ENCODE measurements around the gene TRIO.
A peak's percentile ranks its signal among the peaks of the same experiment; 100 is the strongest.

Gene TRIO

GRCh38 chr5:14188778-14189177 lies 45.6 kb downstream of the TRIO start:
- ChIA-PET POLR2A (interaction anchor here (2.8 kb wide), 1 partner anchor 44 kb away, joined by 9 read pairs; no protein-coding TSS in a partner anchor), CTCF (interaction anchor here (0.7 to 0.9 kb wide), 3 partner anchors 9 to 141 kb away, joined by 3 to 4 read pairs (median 3); no protein-coding TSS in a partner anchor)
- no peak overlapping the region for H3K27ac ChIP-seq (ENCODE audit: extremely low read depth, low read depth, low read length)
- peaks cover 73% of the 10 kb centered on the region for H3K4me1 ChIP-seq (ENCODE audit: control insufficient read depth, insufficient read depth, low read length)
- no peaks in the 10 kb centered on the region for H3K9me3 ChIP-seq (ENCODE audit: control insufficient read depth, insufficient read depth, low read depth, low read length)
- no peaks in the 10 kb centered on the region for H3K36me3 ChIP-seq (ENCODE audit: control insufficient read depth in 2 of 2, insufficient read depth in 1 of 2, low read length in 2 of 2)
- TF ChIP-seq ZNF501 (tag by site-specific recombination; IDR thresholded peaks at IDR 0.05) (no peak), PRDM6 (tag by site-specific recombination; IDR thresholded peaks at IDR 0.05) (0 out of 2 replicates have a peak, but pooled peaks have one; percentile 6)
- H3K4me3 ChIP-seq (ENCODE audit: low read depth, low read length), result no peak overlapping the region

GRCh38 chr5:14189680-14190079 lies 46.5 kb downstream of the TRIO start:
- POLR2A ChIA-PET, result interaction anchor here (0.9 to 2.8 kb wide), 3 partner anchors 33 to 44 kb away, joined by 3 to 9 read pairs (median 7); no protein-coding TSS in a partner anchor
- H3K36me3 ChIP-seq (ENCODE audit: control insufficient read depth in 2 of 2, insufficient read depth in 1 of 2, low read length in 2 of 2), result no peaks in the 10 kb centered on the region
- peaks cover 72% of the 10 kb centered on the region for H3K4me1 ChIP-seq (ENCODE audit: control insufficient read depth, insufficient read depth, low read length)
- H3K4me3 ChIP-seq (ENCODE audit: low read depth, low read length), result no peak overlapping the region
- CTCF ChIA-PET, result interaction anchor here (0.6 to 1.1 kb wide), 3 partner anchors 80 to 209 kb away, joined by 3 to 6 read pairs (median 4); no protein-coding TSS in a partner anchor
- TF ChIP-seq BCL11A (tag by site-specific recombination; IDR thresholded peaks at IDR 0.05; ENCODE audit: low read depth) (no peak), ZNF777 (tag by site-specific recombination; IDR thresholded peaks at IDR 0.05; ENCODE audit: borderline replicate concordance) (no peak), ZNF121 (tag by site-specific recombination; IDR thresholded peaks at IDR 0.05) (peak; percentile 100)
- no peaks in the 10 kb centered on the region for H3K9me3 ChIP-seq (ENCODE audit: control insufficient read depth, insufficient read depth, low read depth, low read length)
- peak overlapping the region; percentile 56; the same call in 1 of the 2 replicates for H3K27ac ChIP-seq (ENCODE audit: extremely low read depth, low read depth, low read length)

- peak overlapping the region; percentile 56 for H3K27ac ChIP-seq (ENCODE audit: extremely low read depth, low read depth, low read length)
- no peak overlapping the region; the same call in 1 of the 2 replicates for H3K4me3 ChIP-seq (ENCODE audit: low read depth, low read length)
- CTCF ChIA-PET, result interaction anchor here (0.6 to 1.1 kb wide), 5 partner anchors 43 to 209 kb away, joined by 3 to 6 read pairs (median 3); no protein-coding TSS in a partner anchor
- POLR2A ChIA-PET, result interaction anchor here (0.6 to 2.8 kb wide), 4 partner anchors 9 to 47 kb away, joined by 3 to 9 read pairs (median 5); no protein-coding TSS in a partner anchor
- H3K36me3 ChIP-seq (ENCODE audit: control insufficient read depth in 2 of 2, insufficient read depth in 1 of 2, low read length in 2 of 2), result no peaks in the 10 kb centered on the region
- H3K4me1 ChIP-seq (ENCODE audit: control insufficient read depth, insufficient read depth, low read length), result peaks cover 72% of the 10 kb centered on the region
- no peaks in the 10 kb centered on the region for H3K9me3 ChIP-seq (ENCODE audit: control insufficient read depth, insufficient read depth, low read depth, low read length)
- TF ChIP-seq ZBTB1 (tag by site-specific recombination; IDR thresholded peaks at IDR 0.05) (no peak), ZXDB (tag by site-specific recombination; IDR thresholded peaks at IDR 0.05) (peak; percentile 80), ZBTB17 (tag by site-specific recombination; IDR thresholded peaks at IDR 0.05) (peak; percentile 98), ZNF311 (tag by site-specific recombination; IDR thresholded peaks at IDR 0.05; ENCODE audit: borderline replicate concordance) (no peak), ZNF701 (tag by site-specific recombination; IDR thresholded peaks at IDR 0.05) (no peak), ZNF366 (tag by site-specific recombination; conservative IDR thresholded peaks at IDR 0.05) (peak; percentile 56; the same call in 1 of the 2 replicates), GLI2 (tag by site-specific recombination; IDR thresholded peaks at IDR 0.05; ENCODE audit: borderline replicate concordance, low read depth) (peak; percentile 11; the same call in 1 of the 2 replicates), SP7 (tag by site-specific recombination; IDR thresholded peaks at IDR 0.05) (peak; percentile 94), ZFP69B (tag by site-specific recombination; IDR thresholded peaks at IDR 0.05) (no peak), ZNF555 (tag by site-specific recombination; conservative IDR thresholded peaks at IDR 0.05) (no peak), ZNF324 (tag by site-specific recombination; IDR thresholded peaks at IDR 0.05) (no peak), MYNN (tag by site-specific recombination; IDR thresholded peaks at IDR 0.05; ENCODE audit: borderline replicate concordance) (no peak), ZSCAN18 (tag by site-specific recombination; IDR thresholded peaks at IDR 0.05) (no peak), ZFP41 (tag by site-specific recombination; IDR thresholded peaks at IDR 0.05; ENCODE audit: borderline replicate concordance) (no peak), ZNF600 (tag by site-specific recombination; IDR thresholded peaks at IDR 0.05) (peak; percentile 69), HOXD13 (CRISPR knock-in tag; IDR thresholded peaks at IDR 0.05; ENCODE audit: borderline replicate concordance) (no peak), ZNF302 (tag by site-specific recombination; IDR thresholded peaks at IDR 0.05; ENCODE audit: low read depth) (no peak), KLF8 (tag by site-specific recombination; IDR thresholded peaks at IDR 0.05) (peak; percentile 46; the same call in 1 of the 2 replicates), IKZF3 (tag by site-specific recombination; IDR thresholded peaks at IDR 0.05) (peak; percentile 66; the same call in 1 of the 2 replicates), ZBTB6 (tag by site-specific recombination; IDR thresholded peaks at IDR 0.05) (no peak), ZNF155 (tag by site-specific recombination; IDR thresholded peaks at IDR 0.05) (no peak)
Observed at GRCh38 chr5:14190194-14191164, 47.3 kb downstream of the TRIO start.
